SK-N-MC (cell line): ENCODE results near the gene FIGLA.

Source experiments
- EZH2 ChIP-seq: fragments of 200-600 bp; sonication (generic); IDR thresholded peaks from one replicate; pipeline ENCODE4 v1.6.1; 2017; ENCODE audit warnings: antibody characterized with exemption
- POLR2AphosphoS5 ChIP-seq: IDR thresholded peaks from 2 replicates; pipeline ENCODE4 v1.6.1; 2012; ENCODE audit warnings: mild to moderate bottlenecking, low read depth, low read length, borderline replicate concordance

DNA sequence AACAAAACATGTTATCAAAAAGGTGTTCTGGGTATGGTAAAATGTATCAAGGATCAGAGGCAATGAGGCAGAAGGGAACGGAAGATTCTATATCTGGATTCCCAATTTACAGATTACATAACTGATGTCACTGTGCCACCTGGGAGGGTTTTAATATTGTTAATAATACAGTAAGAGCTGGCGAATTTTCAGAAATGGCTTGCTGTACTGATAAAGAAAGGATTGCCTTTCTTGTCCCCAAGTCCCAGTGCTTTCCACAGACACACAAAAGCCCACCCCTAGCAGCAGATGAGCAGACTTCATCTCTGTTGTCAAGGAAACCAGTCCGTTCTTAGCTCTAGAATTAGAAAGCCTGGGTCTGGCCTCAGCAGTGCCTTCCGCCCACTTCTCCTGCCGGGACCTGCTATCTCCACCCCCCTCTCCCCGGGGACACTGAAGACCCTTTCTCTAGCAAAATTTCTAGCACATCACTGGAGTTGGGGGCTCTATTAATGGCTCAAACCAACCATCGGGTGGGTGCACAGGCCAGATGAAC, 56.7 kb downstream of the FIGLA start:
- TF ChIP-seq EZH2 (no peak), POLR2AphosphoS5 (no peak)
